PC-9 (cell line): ENCODE measurements around the gene DNAJA2.

Experiments used
- CTCF ChIP-seq: fragments of 200-600 bp; sonication (generic); conservative IDR thresholded peaks from 2 replicates; pipeline ENCODE4 v1.6.1; 2017; ENCODE audit warnings: mixed run types, antibody characterized with exemption, mild to moderate bottlenecking, moderate library complexity
- EZH2 ChIP-seq: fragments of 200-600 bp; sonication (generic); IDR thresholded peaks from 2 replicates; pipeline ENCODE4 v1.8.0; 2017; ENCODE audit warnings: antibody characterized with exemption, low read depth

- TF ChIP-seq EZH2 (no peak), CTCF (no peak)
Observed at GRCh38 chr16:46918905-46919792, 54.3 kb downstream of the DNAJA2 start.
